COLO829 (cell line): ENCODE data around the gene MGAT1.
A peak's percentile ranks its signal among the peaks of the same experiment; 100 is the strongest.

Experiments used
- DNase-seq: peaks from one replicate; pipeline ENCODE4 v3.0.0; 2012; ENCODE audit warnings: low spot score

Gene MGAT1

DNA sequence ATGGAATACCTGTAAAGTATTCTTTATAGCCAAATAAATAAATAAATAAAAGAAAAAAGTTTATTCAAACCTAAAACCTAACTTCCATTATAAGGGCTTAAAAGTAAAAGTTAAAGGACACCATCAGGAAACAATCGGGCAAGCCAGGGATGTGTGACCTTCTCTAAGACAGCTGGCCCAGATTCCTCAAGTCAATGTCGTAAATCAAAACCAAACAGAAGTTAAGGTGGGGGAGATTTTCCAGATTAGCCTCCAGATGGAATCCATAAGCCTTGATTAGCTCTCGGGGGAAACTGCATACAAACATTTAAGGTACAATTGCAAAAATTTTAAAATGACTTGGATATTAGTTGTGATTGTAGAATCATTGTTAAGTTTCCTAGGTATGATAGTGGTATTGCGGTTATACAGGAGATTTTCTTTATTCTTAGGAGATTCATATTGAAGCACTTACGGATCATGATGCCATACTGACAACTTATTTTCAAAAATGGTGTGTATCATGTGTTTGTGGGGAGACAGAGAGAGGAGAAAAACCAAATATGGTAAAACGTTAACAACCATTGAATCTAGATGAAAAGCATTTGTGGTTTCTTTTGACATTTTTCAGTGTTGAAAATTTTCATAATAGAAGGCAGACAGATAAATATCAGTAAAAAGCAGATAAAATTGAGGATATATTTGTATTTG is 21.5 kb upstream of the MGAT1 start:
- no peak for DNase-seq

DNA sequence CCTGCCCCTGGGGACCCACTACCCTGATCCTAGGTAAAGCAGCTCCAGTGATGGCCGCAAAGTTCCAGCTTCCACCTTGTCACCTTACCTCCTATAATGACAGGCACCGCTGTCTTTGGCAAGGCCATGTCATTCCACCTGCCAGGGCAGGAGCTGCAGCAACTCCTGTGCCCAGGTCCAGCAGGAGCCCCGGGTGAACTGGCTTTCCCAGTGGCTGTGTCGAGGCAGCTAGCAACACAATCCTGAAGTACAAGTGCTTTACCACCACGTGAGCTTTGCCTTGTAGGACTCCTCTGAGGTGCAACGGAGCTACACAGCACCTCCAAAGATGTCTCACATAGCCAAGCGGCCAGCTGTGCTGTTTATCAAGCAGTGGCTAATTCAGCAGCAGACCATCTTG is 20.7 kb upstream of the MGAT1 start:
- DNase-seq: no peak

- no peak for DNase-seq
Measured at GRCh38 chr5:180821538-180821937, 18.9 kb upstream of the MGAT1 start.

DNA sequence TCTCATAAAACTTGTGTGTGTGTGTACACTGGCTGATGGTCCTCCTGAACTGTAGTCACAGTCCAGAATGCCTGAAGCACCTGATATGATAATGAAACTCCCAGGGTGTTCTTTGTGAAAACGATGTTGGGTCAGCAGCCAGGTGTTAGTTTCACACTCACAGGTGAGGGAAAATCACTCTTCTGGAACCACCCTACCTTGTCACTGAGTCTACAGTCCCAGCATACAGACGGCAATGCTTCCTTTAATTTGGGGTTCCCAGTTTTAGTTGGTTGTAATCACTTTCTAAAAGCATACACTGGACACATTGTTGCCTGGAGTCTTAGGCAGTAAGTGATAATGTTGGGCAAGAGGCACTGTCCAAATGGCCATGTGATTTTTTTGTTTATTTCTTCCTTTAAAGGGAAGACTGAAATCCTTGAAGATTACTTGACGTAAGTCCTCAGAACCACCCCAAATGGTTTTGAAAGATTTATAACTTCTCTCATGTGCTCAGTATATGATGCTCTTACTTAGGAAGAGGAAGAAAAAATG is 18.2 kb upstream of the MGAT1 start:
- no peak for DNase-seq

GRCh38 chr5:180818677-180819341 is 16.2 kb upstream of the MGAT1 start:
- DNase-seq: no peak

GRCh38 chr5:180817893-180818674 is 15.5 kb upstream of the MGAT1 start:
- DNase-seq: no peak

DNA sequence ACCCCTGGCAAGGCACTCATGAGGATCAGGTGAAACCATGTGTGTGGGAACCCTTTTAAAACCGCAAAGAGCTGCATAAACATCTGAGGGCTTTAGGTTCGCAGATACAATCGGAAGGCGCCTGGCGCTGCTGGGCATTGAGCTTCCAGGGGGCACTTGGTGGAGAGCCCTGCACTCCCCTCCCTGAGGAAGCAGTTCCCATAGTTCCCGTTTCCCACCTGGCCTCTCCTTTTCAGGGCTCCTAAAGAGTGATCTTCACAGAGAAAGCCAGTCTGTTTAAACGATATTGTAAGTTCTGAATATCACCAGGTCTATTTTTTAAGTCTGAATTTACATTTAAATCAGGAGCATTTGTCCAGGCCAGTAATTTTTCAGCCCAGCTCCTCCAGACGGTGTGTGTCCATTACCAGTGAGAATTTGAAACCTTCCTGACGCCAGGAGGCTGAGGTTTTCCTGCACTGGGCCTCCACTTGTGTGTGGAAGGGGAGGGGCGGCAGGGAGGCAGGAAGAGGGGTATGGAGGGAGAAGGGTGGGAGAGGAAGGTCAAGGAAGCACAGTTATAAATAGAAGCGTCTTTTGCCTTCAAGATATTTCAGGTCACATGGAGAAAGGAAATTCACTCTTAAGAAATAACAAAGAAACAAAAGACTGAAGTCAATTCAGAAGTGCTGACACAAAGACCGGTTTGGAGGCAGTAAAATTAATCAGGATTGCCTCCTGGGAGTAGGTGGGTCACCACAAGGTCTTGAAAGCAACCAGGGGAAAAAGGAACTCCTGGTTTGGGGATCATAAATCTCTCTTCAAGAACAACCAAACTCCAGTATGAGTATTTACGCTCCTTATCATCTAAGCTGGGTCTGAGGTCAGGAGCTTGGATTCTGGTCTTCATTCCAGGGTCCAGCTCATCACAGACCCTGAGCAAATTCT is 14.3 kb upstream of the MGAT1 start:
- DNase-seq: no peak

DNA sequence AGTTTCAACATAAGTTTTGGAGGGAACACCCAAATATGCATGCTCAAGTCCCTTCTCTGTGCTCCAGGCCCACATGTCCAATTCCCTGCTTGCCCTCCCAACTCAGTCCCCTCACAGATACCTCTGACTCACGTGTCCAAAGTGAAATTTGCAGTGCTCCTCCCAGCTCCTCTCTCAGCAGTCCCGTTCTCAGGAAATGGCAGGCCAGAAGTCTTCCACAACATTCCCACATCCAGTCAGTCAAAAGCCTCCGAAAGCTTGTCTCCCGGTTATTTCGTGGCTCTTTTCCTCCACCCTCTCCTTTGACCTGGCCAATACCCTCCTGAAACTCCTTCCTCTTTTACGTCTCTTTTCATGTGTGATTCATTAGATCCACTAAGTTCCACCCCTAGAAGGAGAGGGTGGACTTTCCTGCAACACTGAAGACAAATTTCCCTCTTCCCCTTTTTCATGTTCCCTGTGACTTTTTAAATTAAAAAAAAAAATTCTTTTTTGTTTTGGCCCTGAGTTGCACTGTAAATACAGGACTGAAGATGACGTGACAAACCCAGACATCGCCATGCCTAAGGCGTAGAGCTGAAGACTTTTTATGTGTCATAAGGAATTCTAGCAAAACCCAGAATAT is 12.8 kb upstream of the MGAT1 start:
- no peak for DNase-seq

GRCh38 chr5:180813420-180813819 is 10.8 kb upstream of the MGAT1 start:
- DNase-seq: no peak

GRCh38 chr5:180811623-180812124 is 9.1 kb upstream of the MGAT1 start:
- DNase-seq: no peak

DNA sequence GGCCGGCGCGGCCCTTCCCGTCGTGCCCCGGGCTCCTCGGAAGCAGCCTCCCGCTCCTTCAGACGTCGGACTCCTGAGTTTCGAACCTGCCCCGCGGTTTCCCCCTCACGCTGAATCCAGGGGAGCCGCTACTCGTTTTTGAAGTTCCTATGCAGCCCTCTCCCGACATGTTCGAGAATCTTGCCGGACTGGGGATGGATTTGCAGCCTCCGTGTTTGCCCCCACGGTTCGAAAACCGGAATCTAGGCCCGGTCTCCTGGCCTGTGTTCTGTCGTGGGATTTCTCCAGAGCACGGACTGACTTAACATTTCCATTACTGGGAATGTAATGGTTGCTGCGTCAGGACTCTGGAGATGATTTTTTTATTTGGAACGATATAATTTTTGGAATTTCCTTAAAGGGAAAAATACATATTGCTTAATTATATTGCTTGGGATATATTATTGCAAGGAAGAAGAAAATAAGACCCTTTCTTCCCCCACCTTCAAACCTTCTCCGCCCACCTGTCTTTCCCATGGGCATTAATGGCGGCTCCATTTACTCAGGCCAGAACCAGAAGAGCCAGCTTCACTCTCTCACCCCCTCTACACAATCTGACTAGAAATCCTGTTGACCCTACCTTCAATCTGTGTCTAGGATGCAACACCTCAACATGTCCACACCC is 8.5 kb upstream of the MGAT1 start:
- no peak for DNase-seq

- DNase-seq: peak; percentile 79
Measured at GRCh38 chr5:180810210-180810958, 7.8 kb upstream of the MGAT1 start.

DNA sequence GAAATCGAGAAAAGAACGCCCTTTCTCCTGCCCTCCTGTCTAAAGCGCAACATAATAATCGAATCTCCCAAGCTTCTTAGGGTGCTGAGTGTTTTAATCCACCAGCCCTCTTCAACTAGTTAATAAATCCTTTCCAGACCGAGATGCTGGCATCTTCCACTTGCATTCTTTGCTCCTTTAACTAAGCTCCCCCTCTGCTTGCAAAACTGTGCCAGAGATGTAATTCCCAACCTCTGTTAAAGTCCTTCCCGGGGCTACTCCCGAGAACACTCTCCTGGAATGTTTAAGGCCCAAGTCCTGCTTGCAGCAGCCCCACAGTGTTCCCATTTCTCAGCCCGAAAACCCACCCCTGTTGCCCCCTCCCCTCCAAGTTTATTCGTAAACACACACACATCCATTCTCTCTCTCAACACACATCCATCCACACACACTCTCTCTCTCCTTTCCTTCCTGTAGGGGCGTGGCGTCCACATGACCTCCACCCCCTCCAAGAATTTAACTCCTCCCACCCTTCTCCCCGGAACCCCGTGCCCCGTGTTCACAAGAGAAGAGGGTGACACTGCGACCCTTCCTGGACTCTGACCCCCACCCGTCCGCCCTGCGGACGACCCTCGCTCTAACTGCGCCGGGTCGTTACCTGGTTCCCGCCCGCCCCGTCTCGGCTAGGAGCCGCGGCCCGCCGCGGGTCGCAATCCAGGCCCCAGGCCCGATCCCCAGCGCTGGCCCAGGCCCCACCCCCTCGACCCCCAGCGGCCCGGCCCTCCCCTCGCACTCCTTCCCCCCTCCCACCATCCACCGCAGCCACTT is 7.0 kb upstream of the MGAT1 start:
- peak; percentile 69 for DNase-seq

GRCh38 chr5:180808461-180809000 is 5.9 kb upstream of the MGAT1 start:
- DNase-seq: no peak

DNA sequence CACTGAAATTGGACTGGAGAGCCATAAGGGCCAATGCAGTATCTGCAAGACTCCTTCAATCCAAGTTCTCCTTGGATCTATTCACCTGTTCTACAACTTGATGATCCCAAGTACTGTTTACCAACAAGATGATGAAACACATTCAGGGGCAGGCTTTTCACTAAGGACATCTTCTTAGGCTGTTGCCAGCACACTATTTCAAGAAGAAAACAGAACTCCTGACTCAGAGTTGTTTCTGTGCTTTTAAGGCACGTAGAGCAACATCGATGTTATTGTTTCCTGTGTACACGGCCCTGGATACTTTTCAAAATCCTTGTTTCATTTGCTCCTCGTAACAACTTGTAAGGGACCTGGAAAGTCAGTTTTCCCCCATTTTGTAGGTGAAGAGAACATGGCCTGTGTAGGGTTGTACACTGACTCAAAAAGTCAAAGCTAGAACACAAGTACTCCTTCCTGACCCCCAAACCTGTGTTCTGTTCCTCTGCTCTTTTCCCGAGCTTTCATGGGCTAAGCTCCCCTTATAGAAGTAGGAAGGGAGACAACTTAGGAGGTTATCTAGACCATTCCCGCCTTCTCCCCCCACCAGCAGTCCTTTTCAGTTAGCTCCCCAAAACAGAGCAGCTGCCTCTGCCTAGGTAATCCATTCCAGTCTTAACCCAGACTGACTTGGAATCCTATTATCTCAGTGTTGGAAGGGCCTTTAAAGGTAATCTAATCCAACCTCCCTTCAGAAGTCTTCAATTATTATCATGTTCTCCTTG is 5.2 kb upstream of the MGAT1 start:
- DNase-seq: no peak

GRCh38 chr5:180807046-180807445 is 4.4 kb upstream of the MGAT1 start:
- no peak for DNase-seq

DNA sequence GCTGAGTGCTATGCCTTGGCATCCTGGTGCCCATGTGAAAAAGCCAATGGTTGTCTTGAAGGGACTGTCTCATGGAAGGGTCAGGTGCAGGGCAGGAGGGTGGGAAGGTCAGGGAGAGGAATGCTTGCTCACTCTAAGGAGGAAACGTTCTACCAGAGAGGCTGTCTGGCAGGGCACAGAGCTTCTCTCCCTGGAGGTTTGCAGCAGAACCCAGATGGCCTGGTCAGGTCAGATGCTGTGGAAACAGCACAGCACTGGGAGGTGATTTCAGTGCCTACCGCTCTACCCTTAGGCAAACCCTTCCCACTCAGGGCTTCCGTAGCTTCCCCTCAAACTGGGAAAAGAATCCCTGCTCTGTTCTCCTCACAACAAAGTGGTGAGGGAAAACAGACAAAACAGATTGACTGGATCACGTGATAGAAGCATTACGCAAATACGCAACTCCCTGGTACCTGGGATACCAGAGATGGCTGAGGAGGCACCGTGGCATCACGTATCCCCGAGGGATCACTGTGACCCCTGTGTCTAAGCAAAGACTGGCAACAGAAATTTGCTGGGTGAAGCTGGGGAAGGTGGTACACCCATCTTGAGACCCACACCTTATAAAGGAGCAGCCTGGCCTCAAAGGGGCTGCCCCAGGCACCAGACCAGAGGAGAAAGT is 3.9 kb upstream of the MGAT1 start:
- peak; percentile 49 for DNase-seq
